GM23338 (cell line): ENCODE data around the gene DENND4A. TPM values are rescaled to one million over a fixed set of nuclear protein-coding genes. Genes with fewer than 3 reads are reported as not detected.
A peak's percentile ranks its signal among the peaks of the same experiment; 100 is the strongest.

Experiments used
- ATAC-seq: fragments of 200-7000 bp; cut with Tn5 transposase; 3 replicates; pipeline ENCODE4 v1.9.1; 2020
- DNase-seq: peaks from one replicate; pipeline ENCODE4 v3.0.0-alpha.2; 2015; ENCODE audit warnings: low spot score
- H2AFZ ChIP-seq: fragments of 200-600 bp; sonication (generic); 2 replicates; pipeline ENCODE4 v1.8.0; 2016; ENCODE audit warnings: antibody characterized with exemption, mild to moderate bottlenecking, moderate library complexity
- H3F3A ChIP-seq: fragments of 200-600 bp; sonication (generic); replicated peaks from 2 replicates; pipeline ENCODE4 v1.8.0; 2017; ENCODE audit warnings: antibody characterized with exemption, mixed run types, low read depth
- H3K27ac ChIP-seq: fragments of 200-600 bp; sonication (generic); 2 replicates; pipeline ENCODE4 v1.6.1; 2016; ENCODE audit warnings: low read depth
- H3K27me3 ChIP-seq: fragments of 200-600 bp; sonication (generic); 2 replicates; pipeline ENCODE4 v1.8.0; 2016; ENCODE audit warnings: mild to moderate bottlenecking, mixed run types, moderate library complexity; ENCODE audit not compliant: insufficient read depth
- H3K36me3 ChIP-seq: fragments of 200-600 bp; sonication (generic); 2 replicates; pipeline ENCODE4 v1.8.0; 2016; ENCODE audit warnings: mild to moderate bottlenecking; ENCODE audit not compliant: insufficient read depth
- H3K4me1 ChIP-seq: fragments of 200-600 bp; sonication (generic); 2 replicates; pipeline ENCODE4 v1.8.0; 2016; ENCODE audit warnings: mild to moderate bottlenecking, moderate library complexity; ENCODE audit not compliant: insufficient read depth
- H3K4me2 ChIP-seq: fragments of 200-600 bp; sonication (generic); 2 replicates; pipeline ENCODE4 v1.7.1; 2017; ENCODE audit warnings: mixed run types
- H3K4me3 ChIP-seq: fragments of 200-600 bp; sonication (generic); 2 replicates; pipeline ENCODE4 v1.6.1; 2016; ENCODE audit warnings: mixed run types
- H3K79me2 ChIP-seq: fragments of 200-600 bp; sonication (generic); replicated peaks from 2 replicates; pipeline ENCODE4 v1.8.0; 2017; ENCODE audit warnings: mild to moderate bottlenecking; ENCODE audit not compliant: insufficient read depth
- H3K9me2 ChIP-seq: fragments of 200-600 bp; sonication (generic); 2 replicates; pipeline ENCODE4 v1.8.0; 2017; ENCODE audit not compliant: insufficient read depth
- H4K20me1 ChIP-seq: fragments of 200-600 bp; sonication (generic); replicated peaks from 2 replicates; pipeline ENCODE4 v1.8.0; 2017; ENCODE audit warnings: mild to moderate bottlenecking; ENCODE audit not compliant: insufficient read depth
- H3K27ac Mint-ChIP-seq: 2 replicates; pipeline ENCODE4 v1.8.0; 2020; ENCODE audit warnings: inconsistent platforms, mild to moderate bottlenecking, moderate library complexity, mixed read lengths
- H3K27me3 Mint-ChIP-seq: 3 replicates; pipeline ENCODE4 v1.8.0; 2022; ENCODE audit warnings: low read depth, mild to moderate bottlenecking, moderate library complexity, mixed read lengths, inconsistent platforms; ENCODE audit not compliant: insufficient read depth, poor library complexity
- H3K36me3 Mint-ChIP-seq: 3 replicates; pipeline ENCODE4 v1.8.0; 2021; ENCODE audit warnings: low read depth, mild to moderate bottlenecking, inconsistent platforms, moderate library complexity, mixed read lengths
- H3K4me1 Mint-ChIP-seq: 3 replicates; pipeline ENCODE4 v1.8.0; 2020; ENCODE audit warnings: mild to moderate bottlenecking, inconsistent platforms, mixed read lengths
- H3K4me3 Mint-ChIP-seq: 3 replicates; pipeline ENCODE4 v1.8.0; 2021; ENCODE audit warnings: moderate library complexity, mild to moderate bottlenecking, inconsistent platforms, mixed read lengths
- H3K9me3 Mint-ChIP-seq: 3 replicates; pipeline ENCODE4 v1.8.0; 2020; ENCODE audit warnings: moderate library complexity, mild to moderate bottlenecking, inconsistent platforms, mixed read lengths
- CTCF ChIP-seq, 2 experiments: fragments of 200-600 bp in 1 of 2; sonication (generic) in 1 of 2; conservative IDR thresholded peaks; 2 replicates each; pipeline versions ENCODE4 v1.5.1 to v1.6.1; 2016 to 2017; ENCODE audit warnings: antibody characterized with exemption in 2 of 2, low read depth in 2 of 2, mild to moderate bottlenecking in 2 of 2, moderate library complexity in 1 of 2
- POLR2AphosphoS5 ChIP-seq: IDR thresholded peaks from 2 replicates; pipeline ENCODE4 v1.6.1; 2016; ENCODE audit warnings: antibody characterized with exemption, low read depth
- ZNF114 ChIP-seq: fragments of 250-450 bp; sonication (Bioruptor Pico); IDR thresholded peaks from 2 replicates; pipeline ENCODE4 v1.5.0; 2020; ENCODE audit warnings: mild to moderate bottlenecking, moderate library complexity
- ZNF331 ChIP-seq: fragments of 250-450 bp; sonication (Bioruptor Pico); IDR thresholded peaks from 2 replicates; pipeline ENCODE4 v1.5.0; 2020; ENCODE audit warnings: low read depth, mild to moderate bottlenecking, moderate library complexity
- ZNF462 ChIP-seq: fragments of 250-450 bp; sonication (Bioruptor Pico); IDR thresholded peaks from 2 replicates; pipeline ENCODE4 v1.5.0; 2020; ENCODE audit warnings: mild to moderate bottlenecking, moderate library complexity
- polyA plus RNA-seq: library from polyadenylated mRNA; unstranded; fragments of >200 nt; fragmentation: Nextera tagmentation; extraction: Ambion mirVana; gene quantifications from 2 replicates; pipeline ENCODE4 v1.2.1, GENCODE V29; 2016
- total RNA-seq: library from RNA; depleted of rRNA; stranded (reverse); fragments of >200 nt; shearing (Covaris generic); gene quantifications from 2 replicates; pipeline ENCODE4 v1.2.3, GENCODE V29; 2014

Gene DENND4A
- total and polyA plus RNA-seq, 2 experiments from 2014 or later = 3.4 to 9.0 TPM

- Histone ChIP-seq H3K36me3 (no peaks in the 10 kb centered on the region), H3K4me3 (no peak overlapping the region), H3K4me2 (peak overlapping the region; percentile 33), H3K9me2 (no peaks in the 10 kb centered on the region), H4K20me1 (no peaks in the 10 kb centered on the region), H2AFZ (0 out of 2 replicates have a peak overlapping the region, but pooled peaks have one; percentile 16), H3K4me1 (peaks cover 21% of the 10 kb centered on the region; the same call in 1 of the 2 replicates), H3F3A (no peaks in the 10 kb centered on the region), H3K27ac (0 out of 2 replicates have a peak overlapping the region, but pooled peaks have one; percentile 22), H3K27me3 (no peaks in the 10 kb centered on the region), H3K79me2 (no peaks in the 10 kb centered on the region)
- Mint-ChIP-seq H3K9me3 (no peaks in the 10 kb centered on the region), H3K4me3 (no peak overlapping the region; the same call in 2 of the 3 replicates), H3K36me3 (no peaks in the 10 kb centered on the region), H3K27ac (peak overlapping the region; percentile 79), H3K27me3 (peaks cover 4% of the 10 kb centered on the region), H3K4me1 (peaks cover 25% of the 10 kb centered on the region)
- TF ChIP-seq CTCF (conservative IDR thresholded peaks at IDR 0.05; ENCODE audit: low read depth in 2 of 2) = no peak
- ATAC-seq = no peak
- DNase-seq = no peak
Measured at GRCh38 chr15:65796610-65797078, 4.6 kb upstream of the DENND4A start.

- H3K27ac Mint-ChIP-seq = peak overlapping the region; percentile 50
- no peaks in the 10 kb centered on the region for H3K9me2 ChIP-seq
- H3K27me3 Mint-ChIP-seq = peaks cover 4% of the 10 kb centered on the region
- peaks cover 24% of the 10 kb centered on the region for H3K4me1 Mint-ChIP-seq
- H3K9me3 Mint-ChIP-seq = no peaks in the 10 kb centered on the region
- no peaks in the 10 kb centered on the region; the same call in 1 of the 2 replicates for H3K79me2 ChIP-seq
- TF ChIP-seq CTCF (conservative IDR thresholded peaks at IDR 0.05; ENCODE audit: low read depth in 2 of 2) (no peak), ZNF114 (CRISPR knock-in tag) (no peak)
- ATAC-seq (no peak), DNase-seq (no peak)
- H3K27me3 ChIP-seq = no peaks in the 10 kb centered on the region
- H3K4me3 Mint-ChIP-seq = no peak overlapping the region
- H3K27ac ChIP-seq = no peak overlapping the region
- no peaks in the 10 kb centered on the region for H3K36me3 Mint-ChIP-seq
- no peaks in the 10 kb centered on the region for H3F3A ChIP-seq
- no peaks in the 10 kb centered on the region for H4K20me1 ChIP-seq
- H3K4me3 ChIP-seq = no peak overlapping the region
- H3K4me2 ChIP-seq = no peak overlapping the region
- H2AFZ ChIP-seq = no peak overlapping the region
- no peaks in the 10 kb centered on the region for H3K36me3 ChIP-seq
- H3K4me1 ChIP-seq = peaks cover 21% of the 10 kb centered on the region
Measured at GRCh38 chr15:65795663-65796216, 3.6 kb upstream of the DENND4A start.

GRCh38 chr15:65793818-65794104 lies 1.7 kb upstream of the DENND4A start:
- H2AFZ ChIP-seq = no peak overlapping the region
- peak overlapping the region; percentile 39; the same call in 1 of the 3 replicates for H3K4me3 Mint-ChIP-seq
- H3K79me2 ChIP-seq = peaks cover 5% of the 10 kb centered on the region; the same call in 1 of the 2 replicates
- TF ChIP-seq POLR2AphosphoS5 (no peak), ZNF331 (CRISPR knock-in tag) (no peak), ZNF462 (CRISPR knock-in tag) (no peak)

More at GRCh38 chr15:65793818-65794104, 1.7 kb upstream of the DENND4A start:
- no peaks in the 10 kb centered on the region for H3K36me3 Mint-ChIP-seq
- Histone ChIP-seq H3K9me2 (no peaks in the 10 kb centered on the region), H3K27me3 (peaks cover 7% of the 10 kb centered on the region; the same call in 1 of the 2 replicates), H3F3A (no peaks in the 10 kb centered on the region), H3K4me2 (no peak overlapping the region), H4K20me1 (no peaks in the 10 kb centered on the region), H3K4me3 (no peak overlapping the region), H3K4me1 (peaks cover 24% of the 10 kb centered on the region), H3K27ac (no peak overlapping the region), H3K36me3 (no peaks in the 10 kb centered on the region)
- H3K27me3 Mint-ChIP-seq = peaks cover 4% of the 10 kb centered on the region
- ATAC-seq (no peak), DNase-seq (no peak)
- no peaks in the 10 kb centered on the region for H3K9me3 Mint-ChIP-seq
- H3K27ac Mint-ChIP-seq = no peak overlapping the region
- H3K4me1 Mint-ChIP-seq = peaks cover 29% of the 10 kb centered on the region
